Ramos (cell line): ENCODE data around the gene BEST1.
"Not testable (repeated sequence)": the region's sequence is repeated elsewhere in the genome, so short reads cannot be mapped to it uniquely, and the experiment has no call there.

Experiments used
- in situ Hi-C: fragments of 300-500 bp; cut with MboI; formaldehyde crosslinking; loops from one replicate; pipeline ENCODE4 v1.14.3; 2022; ENCODE audit warnings: low sequenced_read_pairs; ENCODE audit not compliant: unreplicated experiment

Gene BEST1

DNA sequence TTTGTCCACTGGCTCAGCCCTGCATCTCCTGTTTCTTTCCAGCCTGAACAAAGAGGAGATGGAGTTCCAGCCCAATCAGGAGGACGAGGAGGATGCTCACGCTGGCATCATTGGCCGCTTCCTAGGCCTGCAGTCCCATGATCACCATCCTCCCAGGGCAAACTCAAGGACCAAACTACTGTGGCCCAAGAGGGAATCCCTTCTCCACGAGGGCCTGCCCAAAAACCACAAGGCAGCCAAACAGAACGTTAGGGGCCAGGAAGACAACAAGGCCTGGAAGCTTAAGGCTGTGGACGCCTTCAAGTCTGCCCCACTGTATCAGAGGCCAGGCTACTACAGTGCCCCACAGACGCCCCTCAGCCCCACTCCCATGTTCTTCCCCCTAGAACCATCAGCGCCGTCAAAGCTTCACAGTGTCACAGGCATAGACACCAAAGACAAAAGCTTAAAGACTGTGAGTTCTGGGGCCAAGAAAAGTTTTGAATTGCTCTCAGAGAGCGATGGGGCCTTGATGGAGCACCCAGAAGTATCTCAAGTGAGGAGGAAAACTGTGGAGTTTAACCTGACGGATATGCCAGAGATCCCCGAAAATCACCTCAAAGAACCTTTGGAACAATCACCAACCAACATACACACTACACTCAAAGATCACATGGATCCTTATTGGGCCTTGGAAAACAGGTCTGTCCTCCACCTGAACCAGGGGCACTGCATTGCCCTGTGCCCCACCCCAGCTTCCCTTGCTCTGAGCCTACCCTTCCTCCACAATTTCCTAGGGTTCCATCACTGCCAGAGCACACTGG lies 12.3 kb downstream of the BEST1 start:
- in situ Hi-C loops: no loop called here

DNA sequence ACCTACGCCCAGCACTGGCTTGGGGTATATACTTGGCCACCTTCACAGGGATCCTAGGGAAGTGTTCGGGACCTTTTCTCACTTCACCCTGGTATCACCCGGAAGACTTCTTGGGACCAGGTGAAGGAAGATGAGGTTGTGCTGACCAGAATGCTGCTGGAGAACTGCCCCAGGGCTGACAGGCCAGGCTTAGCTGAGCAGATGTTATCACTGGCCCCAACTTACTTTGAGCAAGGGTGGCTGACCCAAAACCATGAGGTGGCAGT lies 12.8 kb downstream of the BEST1 start:
- in situ Hi-C loops: no loop called here

DNA sequence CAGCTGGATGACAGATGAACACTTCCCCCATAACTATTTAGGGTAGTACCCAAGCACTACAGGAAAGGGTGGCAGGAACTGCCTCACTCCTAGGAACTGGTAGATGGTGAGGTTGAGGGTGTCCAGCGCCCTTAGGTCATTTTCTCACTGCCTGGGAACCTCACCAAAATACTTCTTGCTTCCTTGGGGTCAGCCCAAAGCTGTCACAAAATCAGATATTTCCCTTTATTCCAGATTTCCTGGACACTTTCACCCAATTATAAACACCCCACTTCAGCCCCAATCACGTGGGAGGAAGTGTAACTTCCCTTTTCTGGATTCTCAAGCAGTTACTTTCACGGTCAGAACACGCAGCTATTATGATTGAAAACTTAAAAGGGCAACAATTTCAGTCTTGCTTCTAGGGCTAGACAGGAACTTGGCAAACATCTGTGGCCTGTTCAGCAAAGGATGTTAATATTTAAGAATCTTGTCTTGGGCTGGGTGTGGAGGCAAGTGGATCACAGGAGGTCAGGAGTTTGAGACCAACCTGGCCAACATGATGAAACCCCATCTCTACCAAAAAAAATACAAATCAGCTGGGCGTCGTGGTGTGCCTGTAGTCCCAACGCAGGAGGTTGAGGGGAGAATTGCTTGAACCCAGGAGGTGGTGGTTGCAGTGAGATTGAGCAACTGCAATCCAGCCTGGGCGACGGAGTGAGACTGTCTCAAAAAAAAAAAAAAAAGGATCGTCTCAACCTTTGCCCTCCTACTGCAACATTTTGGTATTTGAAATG lies 13.3 kb downstream of the BEST1 start:
- in situ Hi-C loops: no loop called here

DNA sequence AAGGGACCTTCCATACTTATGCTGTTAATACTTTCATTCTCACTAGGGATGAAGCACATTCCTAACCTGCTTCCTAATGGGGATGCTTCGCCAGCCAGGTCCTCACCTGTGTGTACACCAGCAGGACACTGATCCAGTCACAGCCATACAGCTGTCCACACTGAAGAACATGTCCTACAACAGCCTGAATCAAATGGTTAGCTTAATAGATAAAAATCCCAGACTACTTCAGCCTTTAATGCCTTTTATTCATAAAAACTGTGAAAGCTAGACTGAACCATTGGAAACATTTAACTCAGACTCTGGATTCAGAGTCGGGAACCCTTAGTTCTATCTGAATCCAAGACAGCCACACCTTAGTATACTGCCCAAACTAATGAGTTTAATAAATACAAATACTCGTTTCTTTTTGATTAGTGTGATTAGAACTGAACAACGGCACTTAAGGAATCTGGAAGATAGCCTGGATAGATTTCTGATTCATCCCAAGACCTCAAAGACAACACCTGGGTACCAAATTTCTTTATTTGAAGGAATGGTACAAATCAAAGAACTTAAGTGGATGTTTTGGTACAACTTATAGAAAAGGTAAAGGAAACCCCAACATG lies 14.0 kb downstream of the BEST1 start:
- in situ Hi-C loops: no loop called here

DNA sequence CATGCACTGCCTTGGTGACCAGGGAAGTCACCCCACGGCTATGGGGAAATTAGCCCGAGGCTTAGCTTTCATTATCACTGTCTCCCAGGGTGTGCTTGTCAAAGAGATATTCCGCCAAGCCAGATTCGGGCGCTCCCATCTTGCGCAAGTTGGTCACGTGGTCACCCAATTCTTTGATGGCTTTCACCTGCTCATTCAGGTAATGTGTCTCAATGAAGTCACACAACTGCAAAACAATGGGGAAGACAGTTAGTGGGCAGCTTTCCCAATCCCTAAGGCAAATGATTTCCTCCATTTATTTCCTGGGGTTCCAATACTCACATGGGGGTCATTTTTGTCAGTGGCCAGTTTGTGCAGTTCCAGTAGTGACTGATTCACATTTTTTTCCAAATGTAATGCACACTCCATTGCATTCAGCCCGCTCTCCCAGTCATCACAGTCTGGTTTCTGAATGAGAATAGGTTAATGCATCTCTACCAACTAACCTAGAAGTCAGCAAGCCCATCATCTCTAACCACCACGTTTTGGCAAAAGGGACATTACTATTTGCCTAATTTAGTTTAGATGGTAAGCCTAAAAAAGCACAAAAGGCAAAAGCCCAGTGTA lies 14.6 kb downstream of the BEST1 start:
- in situ Hi-C loops: not testable (repeated sequence)

DNA sequence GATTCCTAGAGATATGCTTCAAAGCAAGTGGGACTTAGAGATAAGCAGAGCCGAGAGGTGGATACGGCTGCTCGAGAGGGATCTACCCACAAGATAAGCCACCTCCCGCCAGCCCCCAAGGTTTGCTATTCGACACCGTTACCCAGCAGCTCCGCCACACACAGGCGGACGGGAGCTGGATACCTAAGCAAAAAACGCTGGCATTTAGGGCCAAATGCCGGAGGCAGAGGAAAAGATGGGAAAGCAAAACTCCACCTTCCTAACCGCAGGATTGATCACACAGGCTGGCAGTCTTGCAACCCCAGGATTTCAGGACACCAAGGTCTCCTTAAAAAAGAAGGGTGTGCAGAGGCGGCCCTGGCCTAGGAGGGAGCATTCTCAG lies 16.6 kb downstream of the BEST1 start:
- in situ Hi-C loops: no loop called here

DNA sequence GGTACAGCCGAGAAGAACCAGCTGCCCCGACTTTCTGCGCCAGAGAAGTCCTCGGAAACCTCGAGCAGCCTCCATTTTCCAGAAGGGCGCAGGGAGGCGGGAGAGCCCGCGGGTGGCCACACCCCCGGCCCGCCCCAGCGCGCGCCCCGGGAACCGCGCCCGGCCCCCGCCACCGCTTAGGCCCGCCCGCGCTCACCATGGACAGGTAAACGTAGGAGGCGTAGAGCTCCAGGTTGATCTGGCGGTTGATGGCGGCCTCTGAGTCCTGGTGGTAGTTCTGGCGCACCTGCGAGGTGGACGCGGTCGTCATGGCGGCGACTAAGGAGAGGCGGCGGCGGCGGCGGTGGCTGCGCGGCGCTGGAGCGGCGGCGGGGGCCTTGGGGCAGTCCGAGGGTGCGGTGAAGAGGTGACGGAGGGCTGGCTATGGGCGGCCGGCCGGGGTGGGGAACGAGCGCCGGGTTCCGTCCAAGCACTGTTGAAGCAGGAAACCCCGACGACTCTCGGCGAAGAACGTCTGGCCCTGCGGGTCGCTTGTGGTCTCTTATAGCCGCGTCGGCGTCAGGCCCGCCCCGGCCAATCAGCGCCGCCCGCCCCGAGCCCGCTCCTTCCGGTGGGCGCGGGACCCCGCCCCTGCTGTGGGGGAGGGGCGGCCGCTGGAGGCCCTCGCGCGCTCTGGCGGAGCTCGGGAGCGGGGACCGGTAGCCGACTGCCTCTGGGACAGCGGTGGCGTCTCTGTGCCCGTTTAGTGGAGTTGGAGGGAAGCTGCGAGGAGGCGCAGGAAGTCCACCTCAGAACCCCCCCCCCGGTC lies 17.2 kb downstream of the BEST1 start, which contains the start of gene FTH1:
Gene FTH1 (minus strand): TSS at position 519 of the 808 bp plus-strand sequence. CDS start 209 bp downstream, at position 310.
- in situ Hi-C loops: no loop called here

DNA sequence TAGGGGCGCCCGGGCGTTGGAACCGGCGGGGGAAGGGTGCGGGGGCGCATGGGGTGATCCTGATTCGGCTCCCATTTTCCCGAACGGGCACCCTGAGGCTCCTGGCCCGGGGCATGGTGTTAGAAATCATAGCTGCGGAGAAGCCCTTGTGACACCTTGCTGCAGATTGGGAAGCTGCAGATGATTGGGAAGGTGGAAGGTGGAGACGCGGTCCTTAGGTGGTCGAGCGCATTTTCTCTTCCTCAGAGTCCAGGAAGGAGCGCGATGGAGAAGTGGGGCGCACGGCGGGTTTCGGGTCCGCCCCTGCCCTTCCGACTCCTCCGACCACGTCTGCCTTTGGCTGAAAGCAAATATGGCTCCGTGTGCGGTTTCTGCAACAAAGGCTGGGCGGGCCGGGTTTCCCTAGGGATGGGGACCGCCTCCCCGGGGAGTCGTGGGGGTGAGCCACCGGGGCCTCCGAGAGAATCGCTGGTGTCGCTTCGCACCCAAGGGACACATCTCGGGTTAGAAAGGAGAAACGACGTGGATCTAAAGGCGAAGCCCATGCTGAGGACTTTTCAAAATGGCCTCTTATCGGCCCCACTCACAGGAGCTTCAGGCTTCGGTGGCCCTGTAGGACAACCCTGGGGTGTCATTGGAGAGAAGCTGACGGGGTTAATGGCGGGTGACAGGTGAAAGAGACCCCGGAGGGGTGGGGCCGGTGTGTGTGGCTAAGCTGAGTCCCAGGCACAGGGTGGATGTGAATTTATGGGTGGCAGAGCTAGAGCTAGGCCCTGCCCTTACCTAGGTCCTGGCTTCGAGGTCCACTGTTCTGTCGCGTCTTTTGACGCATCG lies 18.0 kb downstream of the BEST1 start:
- in situ Hi-C loops: no loop called here

DNA sequence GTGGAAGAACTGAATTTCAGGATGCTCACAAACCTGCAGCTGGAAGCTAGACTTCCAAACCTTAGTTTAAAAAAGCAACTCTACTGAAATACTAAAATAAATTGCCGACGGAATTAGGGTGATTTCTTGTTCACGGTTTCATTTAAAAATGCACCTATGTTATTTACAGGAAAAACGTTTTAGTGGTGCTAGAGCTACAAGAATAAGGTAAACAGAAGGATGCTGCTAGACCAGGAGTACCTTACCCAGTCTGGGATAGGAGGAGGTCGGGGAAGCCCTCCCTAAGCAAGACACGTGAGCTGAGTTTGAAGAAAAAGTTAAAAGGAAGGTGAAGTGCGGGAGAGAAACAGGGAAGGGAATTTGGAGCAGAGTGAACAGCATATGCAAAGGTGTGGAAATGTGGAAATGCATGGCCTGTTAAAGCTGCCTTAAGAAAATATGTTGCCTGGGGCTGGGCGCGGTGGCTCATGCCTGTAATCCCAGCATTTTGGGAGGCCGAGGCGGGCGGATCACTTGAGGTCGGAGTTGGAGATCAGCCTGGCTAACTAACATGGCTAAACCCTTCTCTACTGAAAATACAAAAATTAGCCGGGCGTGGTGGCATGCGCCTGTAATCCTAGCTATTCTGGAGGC lies 18.7 kb downstream of the BEST1 start:
- in situ Hi-C loops: no loop called here

DNA sequence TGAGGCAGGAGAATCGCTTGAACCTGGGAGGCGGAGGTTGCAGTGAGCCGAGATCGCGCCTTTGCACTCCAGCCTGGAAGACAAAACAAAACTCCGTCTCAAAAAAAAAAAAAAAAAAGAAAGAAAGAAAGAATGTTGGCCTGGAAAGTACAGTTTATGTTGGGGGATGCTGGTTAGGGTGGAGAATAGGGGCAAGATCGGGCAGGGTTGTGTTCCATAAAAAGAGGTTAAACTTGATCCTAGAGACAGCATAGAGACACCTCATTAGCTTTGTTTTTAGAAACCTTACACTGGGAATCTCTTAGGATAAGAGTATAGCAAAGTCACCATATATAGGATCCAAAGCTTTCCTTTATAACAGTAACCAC lies 19.2 kb downstream of the BEST1 start:
- in situ Hi-C loops: no loop called here

DNA sequence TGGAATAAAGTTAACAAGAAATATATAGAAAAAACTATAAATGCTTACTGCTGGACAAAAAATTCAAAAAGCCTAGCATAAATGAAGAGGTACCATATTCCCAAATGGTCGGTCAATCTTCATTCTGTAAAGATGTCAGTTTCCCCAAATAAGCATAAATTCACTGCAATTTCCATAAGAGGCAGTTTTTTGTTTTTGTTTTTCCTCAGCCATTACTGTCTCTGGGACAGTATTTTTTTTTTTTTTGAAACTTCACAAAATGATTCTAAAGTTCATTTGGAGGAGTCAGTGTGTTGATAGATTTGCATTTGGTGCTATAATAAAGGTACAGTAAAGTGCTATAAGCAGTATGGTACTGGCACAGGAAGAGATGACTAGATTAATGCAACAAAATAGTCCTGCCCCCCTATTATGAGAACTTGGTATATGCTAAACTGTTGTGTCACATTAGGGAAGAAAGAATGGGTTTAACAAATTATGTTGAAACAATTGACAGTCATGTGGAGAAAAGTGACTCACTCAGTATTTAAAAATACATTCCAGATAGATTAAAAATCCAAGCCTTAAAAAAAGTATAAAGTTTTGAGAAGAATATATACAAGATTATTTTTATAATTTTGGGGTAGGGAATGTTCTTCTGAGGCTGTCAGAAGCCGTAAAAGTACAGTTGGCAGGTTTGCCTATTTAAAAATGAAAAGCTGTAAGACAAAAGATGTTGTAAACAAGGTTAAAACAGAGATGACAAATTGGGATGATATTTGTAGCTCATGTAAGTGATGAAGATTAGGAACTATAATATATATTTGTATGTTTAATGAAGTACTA lies 19.9 kb downstream of the BEST1 start:
- in situ Hi-C loops: no loop called here

DNA sequence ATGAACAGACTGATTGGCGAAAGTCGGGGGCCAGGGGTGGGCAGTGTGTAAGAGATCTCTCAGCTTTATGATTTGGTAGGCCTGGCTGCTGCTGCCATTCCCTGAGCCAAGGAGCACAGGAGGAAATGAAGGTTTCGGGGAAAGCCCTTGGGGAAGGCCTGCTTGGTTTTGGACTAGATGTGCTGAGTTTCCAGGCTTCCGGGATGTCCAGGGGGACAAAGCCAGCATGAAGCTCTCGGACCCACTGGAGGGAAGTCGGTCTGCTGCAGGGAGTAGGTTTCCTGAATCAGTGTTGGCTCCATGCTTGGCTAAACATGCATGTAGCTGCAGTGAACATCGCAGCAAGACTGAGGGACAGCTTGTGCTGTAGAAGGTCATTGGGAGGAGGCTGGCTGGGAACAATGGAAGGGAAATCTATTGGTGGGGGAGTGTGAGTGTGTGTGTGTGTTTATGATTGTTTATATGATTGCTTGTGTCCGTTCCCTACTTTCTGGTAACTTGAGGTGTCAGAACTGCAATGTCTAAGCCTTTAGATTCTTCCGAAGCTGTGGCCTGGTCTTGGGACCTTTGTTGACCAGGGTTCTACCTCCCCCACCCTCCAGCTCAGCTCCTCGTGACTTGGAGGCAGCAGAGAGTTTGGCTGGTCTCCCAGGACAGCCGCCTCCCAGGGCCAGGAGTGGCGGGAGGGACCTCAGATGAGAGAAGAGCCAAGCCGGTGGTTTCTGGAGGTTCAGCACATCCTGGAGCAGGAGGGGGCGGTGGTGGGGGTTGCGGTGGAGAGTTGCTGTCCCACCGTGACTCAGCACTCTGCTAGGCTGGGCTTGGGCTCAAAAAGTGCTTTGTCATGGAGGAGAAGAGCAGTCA lies 21.3 kb downstream of the BEST1 start:
- in situ Hi-C loops: no loop called here

DNA sequence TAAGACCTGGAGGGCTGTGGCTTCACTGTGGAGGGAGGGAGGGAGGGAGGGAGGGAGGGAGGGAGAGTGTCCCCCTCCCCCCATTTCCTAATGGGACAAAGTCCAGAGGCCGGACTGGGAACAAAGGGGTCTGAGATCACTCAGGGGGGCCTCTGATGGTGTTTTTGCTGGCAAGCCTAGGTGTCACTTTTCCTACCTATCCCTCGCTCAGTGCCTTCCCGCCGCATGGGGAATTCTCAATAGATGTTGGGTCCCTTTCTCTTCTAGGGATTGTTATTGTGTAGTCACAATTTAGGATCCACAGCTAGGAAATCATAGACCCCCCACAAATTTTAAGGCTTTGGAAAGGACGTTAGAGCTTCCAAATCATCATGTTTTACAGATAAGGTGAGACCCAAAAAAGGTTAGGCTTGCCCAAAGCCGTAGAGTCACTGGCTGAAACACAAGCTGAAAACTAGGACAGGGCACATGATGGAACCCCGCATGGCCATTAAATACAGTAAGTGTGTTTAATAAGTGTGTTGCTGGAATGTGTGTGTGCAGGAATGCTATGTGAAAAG lies 22.0 kb downstream of the BEST1 start:
- in situ Hi-C loops: no loop called here

DNA sequence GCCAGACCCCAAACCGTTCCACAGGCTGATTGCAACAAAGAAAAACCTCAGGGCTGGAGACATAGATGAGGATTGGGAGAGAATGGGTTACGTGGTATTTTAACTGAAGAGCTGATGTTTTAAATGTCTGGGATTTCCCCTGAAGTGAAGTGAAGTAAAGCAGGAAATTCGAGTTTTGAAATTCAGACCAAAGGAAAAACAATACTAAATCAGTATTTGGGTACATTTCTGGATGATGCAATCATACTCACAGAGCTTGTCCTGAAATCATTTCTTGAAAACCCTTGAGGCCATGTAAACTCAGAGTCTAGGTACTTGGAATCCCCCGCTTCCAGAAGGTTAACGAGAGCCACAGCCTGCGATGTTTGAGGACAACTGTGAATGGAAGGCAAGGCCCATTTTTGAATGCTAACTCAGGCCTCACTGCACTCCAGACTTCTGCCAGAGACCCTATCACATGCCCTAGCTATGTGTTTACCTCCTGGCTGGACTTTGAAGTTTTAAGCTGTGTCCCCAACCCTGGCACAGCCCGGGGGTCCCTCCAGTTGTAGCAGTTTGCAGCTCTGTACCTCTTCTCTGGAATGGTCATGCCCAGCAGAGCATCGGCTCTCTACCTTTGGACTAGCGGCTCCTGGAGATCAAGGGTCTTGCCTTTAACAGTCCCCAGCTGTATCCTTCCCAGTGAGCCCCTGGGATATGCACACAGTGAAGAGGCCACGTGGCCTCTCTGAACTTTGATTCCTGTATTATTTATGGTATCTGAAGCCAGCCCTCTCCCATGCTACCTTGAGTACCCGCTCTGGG lies 22.7 kb downstream of the BEST1 start:
- in situ Hi-C loops: no loop called here

DNA sequence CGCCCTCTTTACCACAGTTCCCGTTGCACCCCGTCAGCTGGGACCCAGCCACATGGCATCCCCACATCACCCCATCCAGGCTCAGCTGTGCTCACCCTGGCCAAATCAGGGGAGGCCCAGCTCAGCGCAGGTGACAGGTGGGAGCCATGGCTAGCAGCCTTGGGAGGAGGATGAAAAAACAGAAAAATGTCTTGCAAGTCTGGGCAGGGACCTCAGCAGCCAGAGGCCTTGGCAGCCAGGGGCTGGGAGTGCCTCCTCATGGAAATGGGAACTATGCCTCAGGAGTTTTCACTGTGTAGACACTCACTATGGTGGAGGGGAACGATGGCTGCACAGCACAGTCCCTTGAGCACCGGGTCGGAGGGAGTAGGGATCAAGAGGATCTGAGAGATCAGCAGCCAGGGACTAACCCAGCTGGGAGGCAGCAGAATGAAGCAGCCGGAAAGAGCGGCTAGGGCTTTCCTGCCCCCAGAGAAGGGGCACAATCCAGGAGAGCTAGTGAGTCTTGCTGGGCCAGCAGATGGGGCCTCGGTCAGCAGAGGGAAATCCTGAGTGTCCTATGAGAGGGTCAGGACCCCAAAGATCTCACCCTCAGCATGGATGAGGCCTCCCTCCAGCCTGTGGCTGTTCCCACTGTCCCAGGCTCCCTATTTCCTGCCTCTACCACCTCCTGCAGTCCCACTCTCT lies 23.5 kb downstream of the BEST1 start:
- in situ Hi-C loops: no loop called here
